ENCODE measurements around the gene MIER2.

Gene MIER2

DNA sequence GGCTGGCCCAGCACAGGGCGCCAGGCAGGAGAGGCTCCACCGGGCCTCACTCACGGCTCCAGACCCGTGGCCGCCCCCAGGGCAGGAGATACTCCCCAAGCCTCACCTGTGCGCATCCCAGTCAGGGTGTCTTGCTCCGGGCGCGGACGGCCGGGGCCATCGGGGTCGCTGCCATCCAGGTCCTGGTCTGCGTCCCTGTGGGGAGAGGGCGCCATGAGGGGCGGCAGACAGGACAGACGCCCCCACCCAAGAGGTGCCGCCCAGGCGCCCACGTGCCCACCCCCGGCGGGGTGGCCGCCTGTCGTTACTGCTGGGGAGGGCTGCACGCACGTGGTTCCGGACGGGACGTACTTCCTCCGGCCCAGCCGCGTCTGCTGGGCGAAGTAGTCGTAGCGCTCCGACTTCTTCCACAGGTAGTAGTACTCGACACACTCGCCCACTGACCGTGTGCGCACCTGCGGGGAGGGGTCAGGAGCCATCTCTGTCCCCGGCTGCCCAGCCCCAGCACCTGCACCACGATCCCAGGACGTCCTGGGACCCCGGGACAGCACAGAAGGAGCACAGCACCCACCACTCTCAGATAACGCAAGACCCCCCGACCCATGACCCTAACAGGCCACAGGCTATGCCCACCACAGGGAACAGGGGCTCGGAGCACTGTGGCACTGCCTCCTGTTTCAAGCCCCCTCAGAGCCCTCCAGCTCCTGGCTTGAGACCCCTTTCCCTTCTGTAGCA lies 36.0 kb downstream of the MIER2 start:
- Histone ChIP-seq H3K9me3 (ENCODE audit: control extremely low read depth in 1 of 5, control insufficient read depth in 4 of 5, insufficient read depth in 2 of 5, low read depth in 1 of 5, low read length in 4 of 5) (no peaks in the 10 kb centered on the region), H3K4me3 (ENCODE audit: control insufficient read depth in 1 of 7, extremely low read depth in 1 of 7, insufficient read depth in 4 of 7, low read depth in 2 of 7, low read length in 6 of 7) (no peak overlapping the region), H3K36me3 (ENCODE audit: control insufficient read depth in 4 of 4, insufficient read depth in 4 of 4, low read length in 3 of 4) (peaks cover 2 to 68% (median 47%) of the 10 kb centered on the region in 4 experiments), H3K27ac (ENCODE audit: insufficient read depth in 1 of 2, low read depth in 1 of 2, low read length in 2 of 2, poor library complexity in 1 of 2, severe bottlenecking in 2 of 2) (no peak overlapping the region), H3K27me3 (replicated peaks in 2 of 5; ENCODE audit: control insufficient read depth in 4 of 5, insufficient read depth in 5 of 5, low read length in 4 of 5) (no peaks in the 10 kb centered on the region), H3K4me1 (ENCODE audit: control extremely low read depth in 1 of 4, control insufficient read depth in 4 of 4, insufficient read depth in 4 of 4, low read length in 3 of 4) (no peaks in the 10 kb centered on the region)
- no peak for DNase-seq
- CTCF ChIA-PET, result no interaction called here
- WGBS (ENCODE audit: insufficient coverage), result 96% methylated on average over 44 of the region's 48 CpGs
- POLR2A ChIA-PET, result no interaction called here

- ChIA-PET CTCF (no interaction called here), POLR2A (no interaction called here)
- Histone ChIP-seq H3K4me1 (ENCODE audit: control extremely low read depth in 1 of 4, control insufficient read depth in 4 of 4, insufficient read depth in 4 of 4, low read length in 3 of 4) (no peaks in the 10 kb centered on the region), H3K27ac (ENCODE audit: insufficient read depth in 1 of 2, low read depth in 1 of 2, low read length in 2 of 2, poor library complexity in 1 of 2, severe bottlenecking in 2 of 2) (no peak overlapping the region), H3K9me3 (ENCODE audit: control extremely low read depth in 1 of 5, control insufficient read depth in 4 of 5, insufficient read depth in 2 of 5, low read depth in 1 of 5, low read length in 4 of 5) (no peaks in the 10 kb centered on the region), H3K27me3 (replicated peaks in 2 of 5; ENCODE audit: control insufficient read depth in 4 of 5, insufficient read depth in 5 of 5, low read length in 4 of 5) (no peaks in the 10 kb centered on the region), H3K4me3 (ENCODE audit: control insufficient read depth in 1 of 7, extremely low read depth in 1 of 7, insufficient read depth in 4 of 7, low read depth in 2 of 7, low read length in 6 of 7) (no peak overlapping the region), H3K36me3 (ENCODE audit: control insufficient read depth in 4 of 4, insufficient read depth in 4 of 4, low read length in 3 of 4) (peaks cover 0 to 63% (median 44%) of the 10 kb centered on the region in 4 experiments)
- DNase-seq, result no peak
- WGBS (ENCODE audit: insufficient coverage), result 97% methylated on average over 21 of the region's 21 CpGs
Measured at GRCh38 chr19:307793-308420, 36.7 kb downstream of the MIER2 start.

GRCh38 chr19:307111-307531 lies 37.5 kb downstream of the MIER2 start:
- CTCF ChIA-PET, result no interaction called here
- POLR2A ChIA-PET, result no interaction called here
- H3K4me3 ChIP-seq (ENCODE audit: control insufficient read depth in 1 of 7, extremely low read depth in 1 of 7, insufficient read depth in 4 of 7, low read depth in 2 of 7, low read length in 6 of 7), result no peak overlapping the region
- H3K27ac ChIP-seq (ENCODE audit: insufficient read depth in 1 of 2, low read depth in 1 of 2, low read length in 2 of 2, poor library complexity in 1 of 2, severe bottlenecking in 2 of 2), result no peak overlapping the region
- no peaks in the 10 kb centered on the region for H3K27me3 ChIP-seq (replicated peaks in 2 of 5; ENCODE audit: control insufficient read depth in 4 of 5, insufficient read depth in 5 of 5, low read length in 4 of 5)
- no peaks in the 10 kb centered on the region for H3K4me1 ChIP-seq (ENCODE audit: control extremely low read depth in 1 of 4, control insufficient read depth in 4 of 4, insufficient read depth in 4 of 4, low read length in 3 of 4)
- H3K9me3 ChIP-seq (ENCODE audit: control extremely low read depth in 1 of 5, control insufficient read depth in 4 of 5, insufficient read depth in 2 of 5, low read depth in 1 of 5, low read length in 4 of 5), result no peaks in the 10 kb centered on the region
- H3K36me3 ChIP-seq (ENCODE audit: control insufficient read depth in 4 of 4, insufficient read depth in 4 of 4, low read length in 3 of 4), result peaks cover 0 to 63% (median 43%) of the 10 kb centered on the region in 4 experiments
- 97% methylated on average over 26 of the region's 26 CpGs for WGBS (ENCODE audit: insufficient coverage)
- DNase-seq, result no peak

DNA sequence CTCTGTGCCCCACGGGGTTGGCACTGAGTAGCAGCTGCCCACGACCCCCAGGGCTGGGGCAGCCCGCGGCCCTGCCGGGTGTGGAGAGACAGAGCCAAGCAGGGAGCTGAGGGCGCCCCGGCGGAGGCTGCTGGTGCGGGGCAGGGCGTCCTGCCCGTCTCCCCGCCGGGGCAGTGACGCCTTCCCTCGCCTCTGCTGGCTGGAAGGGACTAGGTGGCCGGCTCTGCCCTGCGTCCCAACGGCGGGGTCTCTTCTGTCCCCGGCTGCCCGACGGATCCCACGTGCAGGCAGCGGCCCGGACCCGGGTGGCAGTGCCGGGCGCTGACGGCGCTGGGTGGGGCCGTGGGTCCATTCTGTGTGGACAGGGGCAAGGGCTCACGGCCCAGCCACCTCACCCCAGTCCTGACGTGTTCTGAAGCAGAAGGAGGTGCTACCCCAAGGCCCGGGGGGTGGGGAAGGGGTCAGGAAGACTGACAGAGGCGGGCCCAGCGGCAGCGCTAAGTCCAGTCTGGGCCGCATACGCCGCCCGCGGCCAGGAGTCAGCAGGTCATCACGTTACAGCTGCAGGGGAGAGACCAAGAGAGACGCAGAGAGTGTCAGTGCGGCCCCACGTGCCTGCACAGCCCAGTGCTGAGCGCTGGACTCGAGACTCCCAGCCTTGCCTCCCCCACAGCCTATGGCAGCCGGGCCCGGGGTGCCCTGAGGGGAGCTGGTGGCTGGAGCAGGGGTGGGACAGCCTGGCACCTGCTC lies 38.3 kb downstream of the MIER2 start:
- H3K27ac ChIP-seq (ENCODE audit: insufficient read depth in 1 of 2, low read depth in 1 of 2, low read length in 2 of 2, poor library complexity in 1 of 2, severe bottlenecking in 2 of 2), result no peak overlapping the region
- H3K9me3 ChIP-seq (ENCODE audit: control extremely low read depth in 1 of 5, control insufficient read depth in 4 of 5, insufficient read depth in 2 of 5, low read depth in 1 of 5, low read length in 4 of 5), result no peaks in the 10 kb centered on the region
- no peaks in the 10 kb centered on the region for H3K27me3 ChIP-seq (replicated peaks in 2 of 5; ENCODE audit: control insufficient read depth in 4 of 5, insufficient read depth in 5 of 5, low read length in 4 of 5)
- no peaks in the 10 kb centered on the region for H3K4me1 ChIP-seq (ENCODE audit: control extremely low read depth in 1 of 4, control insufficient read depth in 4 of 4, insufficient read depth in 4 of 4, low read length in 3 of 4)
- no peak for DNase-seq
- H3K4me3 ChIP-seq (ENCODE audit: control insufficient read depth in 1 of 7, extremely low read depth in 1 of 7, insufficient read depth in 4 of 7, low read depth in 2 of 7, low read length in 6 of 7), result no peak overlapping the region
- ChIA-PET POLR2A (no interaction called here), CTCF (no interaction called here)
- 98% methylated on average over 34 of the region's 50 CpGs for WGBS (ENCODE audit: insufficient coverage)
- peaks cover 0 to 56% (median 36%) of the 10 kb centered on the region in 4 experiments for H3K36me3 ChIP-seq (ENCODE audit: control insufficient read depth in 4 of 4, insufficient read depth in 4 of 4, low read length in 3 of 4)

DNA sequence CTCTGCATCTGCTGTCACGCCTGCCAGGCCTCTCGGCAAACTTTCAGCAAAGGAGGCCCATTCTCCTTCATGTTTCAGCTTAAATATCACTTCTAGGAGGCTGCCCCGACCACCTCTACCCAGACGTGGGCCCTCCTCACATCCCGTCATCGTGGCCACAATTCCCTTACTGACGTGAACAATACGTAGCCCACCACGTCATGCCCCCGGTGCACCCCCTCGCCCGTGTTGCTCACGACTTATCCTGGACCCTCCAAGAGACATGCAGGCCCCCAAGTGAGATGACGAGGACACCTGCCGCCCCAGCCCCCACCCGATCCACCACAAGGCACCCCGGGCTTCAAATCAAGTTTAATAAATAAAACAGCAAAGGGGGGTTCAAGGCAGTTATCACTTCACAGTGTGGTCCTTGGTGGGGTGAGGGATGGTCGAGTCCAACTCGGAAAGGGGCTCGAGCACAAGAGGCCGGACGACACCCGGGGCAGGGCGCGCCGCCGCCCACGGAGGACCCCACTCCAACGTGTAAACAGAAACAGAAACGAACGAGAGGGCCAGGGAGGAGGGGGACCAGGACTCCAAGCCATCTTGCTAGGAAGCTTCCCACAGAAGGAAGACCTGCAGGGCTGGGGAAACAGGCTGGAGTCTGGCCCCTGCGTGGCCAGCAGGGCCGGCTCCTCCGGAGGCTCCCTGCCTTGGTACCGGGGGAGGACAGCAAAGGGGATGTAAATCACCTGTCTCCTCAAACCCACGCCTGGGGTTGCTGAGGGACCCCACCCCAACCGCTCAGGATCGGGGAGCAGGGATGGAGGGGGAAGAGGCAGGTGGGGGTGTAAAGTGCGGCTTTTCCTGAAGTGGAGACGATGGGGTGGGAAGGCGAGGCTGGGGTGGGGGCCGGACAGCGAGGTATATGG lies 39.1 kb downstream of the MIER2 start:
- WGBS (ENCODE audit: insufficient coverage), result 99% methylated on average over 27 of the region's 43 CpGs
- no peak for DNase-seq
- ChIA-PET CTCF (interaction anchor here (1.1 kb wide), 1 partner anchor 77 kb away, joined by 3 read pairs; no protein-coding TSS in a partner anchor), POLR2A (no interaction called here)
- Histone ChIP-seq H3K27me3 (replicated peaks in 2 of 5; ENCODE audit: control insufficient read depth in 4 of 5, insufficient read depth in 5 of 5, low read length in 4 of 5) (no peaks in the 10 kb centered on the region), H3K36me3 (ENCODE audit: control insufficient read depth in 4 of 4, insufficient read depth in 4 of 4, low read length in 3 of 4) (peaks cover 0 to 48% (median 29%) of the 10 kb centered on the region in 4 experiments), H3K4me1 (ENCODE audit: control extremely low read depth in 1 of 4, control insufficient read depth in 4 of 4, insufficient read depth in 4 of 4, low read length in 3 of 4) (no peaks in the 10 kb centered on the region), H3K4me3 (ENCODE audit: control insufficient read depth in 1 of 7, extremely low read depth in 1 of 7, insufficient read depth in 4 of 7, low read depth in 2 of 7, low read length in 6 of 7) (no peak overlapping the region), H3K27ac (ENCODE audit: insufficient read depth in 1 of 2, low read depth in 1 of 2, low read length in 2 of 2, poor library complexity in 1 of 2, severe bottlenecking in 2 of 2) (no peak overlapping the region), H3K9me3 (ENCODE audit: control extremely low read depth in 1 of 5, control insufficient read depth in 4 of 5, insufficient read depth in 2 of 5, low read depth in 1 of 5, low read length in 4 of 5) (no peaks in the 10 kb centered on the region)

DNA sequence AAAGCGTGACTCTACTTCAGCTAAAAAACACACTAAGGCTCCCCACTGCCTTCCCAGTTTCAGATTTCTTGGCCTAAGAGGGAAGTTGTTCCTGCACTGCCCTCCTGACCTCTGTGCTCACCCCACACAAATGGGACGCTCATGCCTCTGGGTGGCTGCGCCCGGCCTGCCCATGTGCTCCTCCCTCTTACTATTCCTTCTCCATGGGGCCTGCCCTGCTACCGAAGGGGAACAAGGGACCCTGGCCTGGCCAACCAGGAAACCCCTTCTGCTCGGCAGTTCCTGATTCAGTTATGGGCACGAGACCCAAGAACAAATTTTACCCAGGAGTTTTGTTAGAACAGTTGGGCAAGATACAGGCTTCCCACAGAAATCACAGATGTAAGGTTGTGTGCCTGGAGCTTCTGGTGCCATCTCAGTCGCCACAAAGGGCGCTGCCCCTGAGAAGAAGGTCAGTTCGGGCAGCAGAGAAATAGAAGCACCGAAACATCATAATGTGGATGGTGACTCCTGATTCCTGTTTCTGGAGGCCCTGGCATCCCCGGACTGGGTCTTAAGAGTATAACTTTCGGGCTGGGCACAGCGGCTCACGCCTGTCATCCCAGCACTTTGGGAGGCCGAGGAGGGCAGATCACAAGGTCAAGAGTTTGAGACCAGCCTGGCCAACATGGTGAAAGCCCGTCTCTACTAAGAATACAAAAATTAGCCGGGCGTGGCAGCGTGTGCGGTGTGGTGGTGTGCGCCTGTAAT lies 47.9 kb downstream of the MIER2 start:
- H3K9me3 ChIP-seq (ENCODE audit: control extremely low read depth in 1 of 5, control insufficient read depth in 4 of 5, insufficient read depth in 2 of 5, low read depth in 1 of 5, low read length in 4 of 5), result peaks cover 0 to 11% (median 0%) of the 10 kb centered on the region in 5 experiments
- no peak overlapping the region for H3K27ac ChIP-seq (ENCODE audit: insufficient read depth in 1 of 2, low read depth in 1 of 2, low read length in 2 of 2, poor library complexity in 1 of 2, severe bottlenecking in 2 of 2)
- no peaks in the 10 kb centered on the region for H3K36me3 ChIP-seq (ENCODE audit: control insufficient read depth in 4 of 4, insufficient read depth in 4 of 4, low read length in 3 of 4)
- DNase-seq, result no peak
- H3K4me1 ChIP-seq (ENCODE audit: control extremely low read depth in 1 of 4, control insufficient read depth in 4 of 4, insufficient read depth in 4 of 4, low read length in 3 of 4), result peaks cover 0 to 9% (median 4%) of the 10 kb centered on the region in 4 experiments
- WGBS (ENCODE audit: insufficient coverage), result 72% methylated on average over 20 of the region's 22 CpGs
- peaks cover 0 to 40% (median 17%) of the 10 kb centered on the region in 5 experiments for H3K27me3 ChIP-seq (replicated peaks in 2 of 5; ENCODE audit: control insufficient read depth in 4 of 5, insufficient read depth in 5 of 5, low read length in 4 of 5)
- ChIA-PET POLR2A (no interaction called here), CTCF (interaction anchor here (0.9 to 1.9 kb wide), 3 partner anchors 17 to 214 kb away, joined by 3 to 5 read pairs (median 4); no protein-coding TSS in a partner anchor)
- H3K4me3 ChIP-seq (ENCODE audit: control insufficient read depth in 1 of 7, extremely low read depth in 1 of 7, insufficient read depth in 4 of 7, low read depth in 2 of 7, low read length in 6 of 7), result no peak overlapping the region

All from common myeloid progenitor, CD34-positive (primary cell).